ENCODE data around the gene TMCC2.

Gene TMCC2

GRCh38 chr1:205269711-205270110 lies 42.0 kb downstream of the TMCC2 start:
- H3K4me3 ChIP-seq (replicated peaks; ENCODE audit: insufficient read depth, low read length) = no peak overlapping the region
- TF ChIP-seq, protein P1, sequence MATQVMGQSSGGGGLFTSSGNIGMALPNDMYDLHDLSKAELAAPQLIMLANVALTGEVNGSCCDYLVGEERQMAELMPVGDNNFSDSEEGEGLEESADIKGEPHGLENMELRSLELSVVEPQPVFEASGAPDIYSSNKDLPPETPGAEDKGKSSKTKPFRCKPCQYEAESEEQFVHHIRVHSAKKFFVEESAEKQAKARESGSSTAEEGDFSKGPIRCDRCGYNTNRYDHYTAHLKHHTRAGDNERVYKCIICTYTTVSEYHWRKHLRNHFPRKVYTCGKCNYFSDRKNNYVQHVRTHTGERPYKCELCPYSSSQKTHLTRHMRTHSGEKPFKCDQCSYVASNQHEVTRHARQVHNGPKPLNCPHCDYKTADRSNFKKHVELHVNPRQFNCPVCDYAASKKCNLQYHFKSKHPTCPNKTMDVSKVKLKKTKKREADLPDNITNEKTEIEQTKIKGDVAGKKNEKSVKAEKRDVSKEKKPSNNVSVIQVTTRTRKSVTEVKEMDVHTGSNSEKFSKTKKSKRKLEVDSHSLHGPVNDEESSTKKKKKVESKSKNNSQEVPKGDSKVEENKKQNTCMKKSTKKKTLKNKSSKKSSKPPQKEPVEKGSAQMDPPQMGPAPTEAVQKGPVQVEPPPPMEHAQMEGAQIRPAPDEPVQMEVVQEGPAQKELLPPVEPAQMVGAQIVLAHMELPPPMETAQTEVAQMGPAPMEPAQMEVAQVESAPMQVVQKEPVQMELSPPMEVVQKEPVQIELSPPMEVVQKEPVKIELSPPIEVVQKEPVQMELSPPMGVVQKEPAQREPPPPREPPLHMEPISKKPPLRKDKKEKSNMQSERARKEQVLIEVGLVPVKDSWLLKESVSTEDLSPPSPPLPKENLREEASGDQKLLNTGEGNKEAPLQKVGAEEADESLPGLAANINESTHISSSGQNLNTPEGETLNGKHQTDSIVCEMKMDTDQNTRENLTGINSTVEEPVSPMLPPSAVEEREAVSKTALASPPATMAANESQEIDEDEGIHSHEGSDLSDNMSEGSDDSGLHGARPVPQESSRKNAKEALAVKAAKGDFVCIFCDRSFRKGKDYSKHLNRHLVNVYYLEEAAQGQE (IDR thresholded peaks at IDR 0.05; ENCODE audit: insufficient replicate concordance, low read depth) = no peak
- TF ChIP-seq GABPA (IDR thresholded peaks at IDR 0.05; ENCODE audit: low read depth) (no peak), SPI1 (IDR thresholded peaks at IDR 0.05; ENCODE audit: borderline replicate concordance, low read depth) (no peak), POLR2AphosphoS5 (IDR thresholded peaks at IDR 0.05; ENCODE audit: low read depth) (no peak)
- TF ChIP-seq, protein P2, sequence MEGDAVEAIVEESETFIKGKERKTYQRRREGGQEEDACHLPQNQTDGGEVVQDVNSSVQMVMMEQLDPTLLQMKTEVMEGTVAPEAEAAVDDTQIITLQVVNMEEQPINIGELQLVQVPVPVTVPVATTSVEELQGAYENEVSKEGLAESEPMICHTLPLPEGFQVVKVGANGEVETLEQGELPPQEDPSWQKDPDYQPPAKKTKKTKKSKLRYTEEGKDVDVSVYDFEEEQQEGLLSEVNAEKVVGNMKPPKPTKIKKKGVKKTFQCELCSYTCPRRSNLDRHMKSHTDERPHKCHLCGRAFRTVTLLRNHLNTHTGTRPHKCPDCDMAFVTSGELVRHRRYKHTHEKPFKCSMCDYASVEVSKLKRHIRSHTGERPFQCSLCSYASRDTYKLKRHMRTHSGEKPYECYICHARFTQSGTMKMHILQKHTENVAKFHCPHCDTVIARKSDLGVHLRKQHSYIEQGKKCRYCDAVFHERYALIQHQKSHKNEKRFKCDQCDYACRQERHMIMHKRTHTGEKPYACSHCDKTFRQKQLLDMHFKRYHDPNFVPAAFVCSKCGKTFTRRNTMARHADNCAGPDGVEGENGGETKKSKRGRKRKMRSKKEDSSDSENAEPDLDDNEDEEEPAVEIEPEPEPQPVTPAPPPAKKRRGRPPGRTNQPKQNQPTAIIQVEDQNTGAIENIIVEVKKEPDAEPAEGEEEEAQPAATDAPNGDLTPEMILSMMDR (IDR thresholded peaks at IDR 0.05; ENCODE audit: insufficient read depth, low read length) = no peak
- H3K27ac ChIP-seq (replicated peaks) = no peak overlapping the region
- no peak for DNase-seq (ENCODE audit: low read depth in 1 of 2, low spot score in 1 of 2)
- peaks cover 10% of the 10 kb centered on the region for H3K27me3 ChIP-seq (ENCODE audit: insufficient read depth, poor library complexity, severe bottlenecking)

- Histone ChIP-seq H3K4me3 (replicated peaks; ENCODE audit: insufficient read depth, low read length) (no peak overlapping the region), H3K27ac (replicated peaks) (no peak overlapping the region), H3K27me3 (ENCODE audit: insufficient read depth, poor library complexity, severe bottlenecking) (peaks cover 10% of the 10 kb centered on the region)
- TF ChIP-seq GABPA (IDR thresholded peaks at IDR 0.05; ENCODE audit: low read depth) (no peak), SPI1 (IDR thresholded peaks at IDR 0.05; ENCODE audit: borderline replicate concordance, low read depth) (no peak)
- TF ChIP-seq, protein P1 (IDR thresholded peaks at IDR 0.05; ENCODE audit: insufficient replicate concordance, low read depth) = no peak
- DNase-seq (ENCODE audit: low read depth in 1 of 2, low spot score in 1 of 2) = no peak
Observed at GRCh38 chr1:205270271-205270670, 42.5 kb downstream of the TMCC2 start.

DNA sequence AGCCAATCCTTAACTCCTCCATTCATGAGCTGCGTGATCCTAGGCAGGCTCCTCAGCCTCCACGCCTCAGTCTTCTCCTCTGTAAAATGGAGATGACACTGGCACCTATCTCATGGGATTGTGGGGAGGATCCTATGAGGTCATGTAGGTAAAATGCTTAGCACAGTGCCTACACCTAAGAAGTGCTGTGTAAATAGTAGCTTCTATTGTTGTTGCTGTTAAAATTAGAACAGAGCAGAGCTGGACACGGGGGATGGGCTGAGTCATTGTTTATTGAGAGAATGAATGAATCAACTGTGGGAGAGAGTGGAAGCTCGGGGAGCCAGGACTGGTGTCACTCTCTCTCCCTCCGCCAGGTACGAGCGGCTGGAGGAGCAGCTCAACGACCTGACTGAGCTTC lies 43.0 kb downstream of the TMCC2 start:
- DNase-seq (ENCODE audit: low read depth in 1 of 2, low spot score in 1 of 2) = no peak
- no peak overlapping the region for H3K4me3 ChIP-seq (replicated peaks; ENCODE audit: insufficient read depth, low read length)
- H3K27me3 ChIP-seq (ENCODE audit: insufficient read depth, poor library complexity, severe bottlenecking) = peaks cover 10% of the 10 kb centered on the region
- H3K27ac ChIP-seq (replicated peaks) = no peak overlapping the region
- TF ChIP-seq POLR2AphosphoS5 (IDR thresholded peaks at IDR 0.05; ENCODE audit: low read depth) (no peak), SPI1 (IDR thresholded peaks at IDR 0.05; ENCODE audit: borderline replicate concordance, low read depth) (no peak), GABPA (IDR thresholded peaks at IDR 0.05; ENCODE audit: low read depth) (no peak)
- TF ChIP-seq, protein P1 (IDR thresholded peaks at IDR 0.05; ENCODE audit: insufficient replicate concordance, low read depth) = no peak
- TF ChIP-seq, protein P2 (IDR thresholded peaks at IDR 0.05; ENCODE audit: insufficient read depth, low read length) = no peak

Measured in HL-60 (cell line).